Gastrocnemius medialis (tissue), 4 donors: ENCODE results near the gene LGALS4.

Experiments
- CTCF ChIP-seq, 5 experiments: fragments of 450-650 bp in 3 of 5; fragments of 200-600 bp in 2 of 5; sonication (generic) in 2 of 5; IDR thresholded peaks in 4 of 5; conservative IDR thresholded peaks in 1 of 5; 1 replicate in 4 of 5; 2 replicates in 1 of 5; pipeline ENCODE4 v1.5.1; 2016 to 2019; ENCODE audit warnings: antibody characterized with exemption in 5 of 5, mild to moderate bottlenecking in 3 of 5, moderate library complexity in 3 of 5
- POLR2A ChIP-seq, 2 donors: fragments of 450-650 bp; IDR thresholded peaks; one replicate each; pipeline ENCODE4 v1.6.1; 2017; ENCODE audit warnings: antibody characterized with exemption in 2 of 2, mild to moderate bottlenecking in 2 of 2, moderate library complexity in 2 of 2

- TF ChIP-seq CTCF (IDR thresholded peaks at IDR 0.05 in 4 of 5, conservative IDR thresholded peaks at IDR 0.05 in 1 of 5) (no peak), POLR2A (IDR thresholded peaks at IDR 0.05) (no peak)
Observed at GRCh38 chr19:38778733-38779132, 34.0 kb downstream of the LGALS4 start.
